Articular chondrocyte of knee joint (primary cell): Measurements from ENCODE around the gene CORO2B. TPM values are rescaled to one million over a fixed set of nuclear protein-coding genes. Genes with fewer than 3 reads are reported as not detected.

Source experiments
- total RNA-seq: library from RNA; depleted of rRNA; stranded (reverse); fragments of >200 nt; gene quantifications from 2 replicates; pipeline ENCODE4 v1.2.3, GENCODE V29; 2012

Gene CORO2B, protein sequence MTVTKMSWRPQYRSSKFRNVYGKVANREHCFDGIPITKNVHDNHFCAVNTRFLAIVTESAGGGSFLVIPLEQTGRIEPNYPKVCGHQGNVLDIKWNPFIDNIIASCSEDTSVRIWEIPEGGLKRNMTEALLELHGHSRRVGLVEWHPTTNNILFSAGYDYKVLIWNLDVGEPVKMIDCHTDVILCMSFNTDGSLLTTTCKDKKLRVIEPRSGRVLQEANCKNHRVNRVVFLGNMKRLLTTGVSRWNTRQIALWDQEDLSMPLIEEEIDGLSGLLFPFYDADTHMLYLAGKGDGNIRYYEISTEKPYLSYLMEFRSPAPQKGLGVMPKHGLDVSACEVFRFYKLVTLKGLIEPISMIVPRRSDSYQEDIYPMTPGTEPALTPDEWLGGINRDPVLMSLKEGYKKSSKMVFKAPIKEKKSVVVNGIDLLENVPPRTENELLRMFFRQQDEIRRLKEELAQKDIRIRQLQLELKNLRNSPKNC
- 5.9 and 6.1 TPM in 2 replicates for total RNA-seq

DNA sequence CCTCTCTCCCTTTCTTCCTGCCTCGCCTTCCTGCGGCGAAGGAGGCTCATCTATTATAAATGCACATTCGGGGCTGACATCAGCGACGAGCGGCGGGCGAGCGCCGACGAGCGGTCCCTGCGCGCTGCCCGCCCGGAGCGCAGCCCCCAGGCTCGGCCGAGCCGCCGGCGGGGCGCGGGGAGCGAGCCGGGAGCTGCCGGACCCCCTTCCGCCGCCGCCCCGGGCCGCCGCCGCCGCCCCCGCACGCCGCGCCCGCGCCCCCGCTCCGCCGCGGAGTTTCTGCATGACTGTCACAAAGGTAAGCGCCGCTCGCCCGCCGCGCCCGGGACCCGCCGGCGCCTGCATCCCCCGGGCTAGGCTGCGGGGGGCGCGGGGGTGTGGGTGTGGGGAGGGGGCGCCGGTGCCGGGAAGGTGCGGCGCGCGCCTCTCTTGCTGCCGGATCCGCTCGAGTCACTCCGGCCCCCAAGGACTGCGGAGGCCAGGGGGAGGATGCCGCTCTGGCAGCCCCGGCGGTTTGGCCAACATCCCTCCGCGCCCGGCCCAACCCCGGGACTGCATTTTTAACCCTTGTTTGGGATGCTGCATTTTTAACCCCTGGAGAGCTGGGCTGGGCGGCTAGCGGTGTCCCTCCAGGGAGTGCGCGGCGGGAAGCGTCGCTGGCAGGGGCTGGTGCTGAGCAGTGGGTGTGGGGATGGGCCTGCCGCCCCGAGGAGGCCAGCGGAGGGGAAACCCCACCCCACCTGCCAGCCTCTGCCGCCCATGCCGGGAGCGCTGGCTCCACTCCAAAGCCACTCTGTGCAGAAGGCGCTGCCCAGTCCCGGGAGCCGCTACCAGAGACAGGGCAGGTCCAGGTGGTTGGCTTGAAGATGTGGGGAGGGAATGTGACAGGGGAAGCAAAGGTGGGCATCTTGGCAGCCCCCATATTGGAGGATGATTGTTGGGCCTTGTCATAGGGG lies at the start of gene CORO2B:
TSS of gene CORO2B (plus strand) at position 14 of the 956 bp plus-strand sequence. CDS start at position 284, 270 bp downstream.

Other genes with a start within 250 kb of the CORO2B start
- gene ITGA11, start 146.8 kb upstream of the CORO2B start, total RNA-seq, result 249 and 306 TPM in 2 replicates
- gene ANP32A, start 241.9 kb downstream of the CORO2B start, total RNA-seq, result 34.6 and 40.5 TPM in 2 replicates